GM12878 (cell line): Measurements from ENCODE around the gene SPAG16.

ENCODE experiments used
- CREM ChIP-seq: IDR thresholded peaks from 2 replicates; pipeline ENCODE4 v1.6.1; 2014; ENCODE audit warnings: antibody characterized with exemption, low read depth
- CTCF ChIP-seq, 3 experiments: IDR thresholded peaks in 2 of 3; conservative IDR thresholded peaks in 1 of 3; 2 replicates each; pipeline ENCODE4 v1.5.1; 2011; ENCODE audit warnings: low read depth in 3 of 3, low read length in 3 of 3, mild to moderate bottlenecking in 3 of 3, control low read depth in 2 of 3, moderate library complexity in 2 of 3, inconsistent platforms in 1 of 3, mixed read lengths in 1 of 3; ENCODE audit not compliant: control insufficient read depth in 2 of 3, insufficient read depth in 1 of 3; ENCODE audit errors: extremely low read depth in 1 of 3
- FOS ChIP-seq: IDR thresholded peaks from 3 replicates; pipeline ENCODE4 v1.6.1; 2011; ENCODE audit warnings: borderline replicate concordance; ENCODE audit not compliant: insufficient read length; ENCODE audit errors: extremely low read depth
- HDAC2 ChIP-seq: fragments of 200-600 bp; sonication (generic); IDR thresholded peaks from 2 replicates; pipeline ENCODE4 v1.6.1; 2017
- HDAC6 ChIP-seq: fragments of 200-600 bp; sonication (generic); IDR thresholded peaks from one replicate; pipeline ENCODE4 v1.8.0; 2017; ENCODE audit warnings: antibody characterized with exemption; ENCODE audit not compliant: unreplicated experiment
- POLR2AphosphoS5 ChIP-seq: IDR thresholded peaks from 2 replicates; pipeline ENCODE4 v1.6.1; 2011; ENCODE audit warnings: mild to moderate bottlenecking, low read length, inconsistent platforms
- SIN3A ChIP-seq: IDR thresholded peaks from 2 replicates; pipeline ENCODE4 v1.6.1; 2012; ENCODE audit warnings: low read depth, low read length, improper control_type of control experiment
- TF ChIP-seq, protein P1 (sequence below): IDR thresholded peaks from 2 replicates; pipeline ENCODE4 v1.6.1; 2011; ENCODE audit warnings: low read depth, low read length, improper control_type of control experiment, borderline replicate concordance

GRCh38 chr2:214377286-214377624, 1093.0 kb downstream of the SPAG16 start:
- TF ChIP-seq, protein P1, sequence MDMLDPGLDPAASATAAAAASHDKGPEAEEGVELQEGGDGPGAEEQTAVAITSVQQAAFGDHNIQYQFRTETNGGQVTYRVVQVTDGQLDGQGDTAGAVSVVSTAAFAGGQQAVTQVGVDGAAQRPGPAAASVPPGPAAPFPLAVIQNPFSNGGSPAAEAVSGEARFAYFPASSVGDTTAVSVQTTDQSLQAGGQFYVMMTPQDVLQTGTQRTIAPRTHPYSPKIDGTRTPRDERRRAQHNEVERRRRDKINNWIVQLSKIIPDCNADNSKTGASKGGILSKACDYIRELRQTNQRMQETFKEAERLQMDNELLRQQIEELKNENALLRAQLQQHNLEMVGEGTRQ, result no peak
- no peak for TF ChIP-seq HDAC2
- no peak for TF ChIP-seq POLR2AphosphoS5
- no peak for TF ChIP-seq SIN3A
- no peak for TF ChIP-seq CREM
- TF ChIP-seq CTCF (IDR thresholded peaks at IDR 0.05 in 2 of 3, conservative IDR thresholded peaks at IDR 0.05 in 1 of 3; ENCODE audit: control insufficient read depth in 2 of 3, extremely low read depth in 1 of 3, insufficient read depth in 1 of 3, low read depth in 3 of 3, low read length in 3 of 3), result no peak
- TF ChIP-seq FOS, result no peak
- no peak for TF ChIP-seq HDAC6
